HG02678 (cell line): ENCODE measurements around the gene CCDC18.
"Not testable (repeated sequence)": the region's sequence is repeated elsewhere in the genome, so short reads cannot be mapped to it uniquely, and the experiment has no call there.

Experiments used
- ATAC-seq: cut with Tn5 transposase; IDR thresholded peaks from one replicate; pipeline ENCODE4 v1.9.1; 2021; ENCODE audit warnings: mild to moderate bottlenecking, moderate library complexity; ENCODE audit not compliant: unreplicated experiment

Gene CCDC18

DNA sequence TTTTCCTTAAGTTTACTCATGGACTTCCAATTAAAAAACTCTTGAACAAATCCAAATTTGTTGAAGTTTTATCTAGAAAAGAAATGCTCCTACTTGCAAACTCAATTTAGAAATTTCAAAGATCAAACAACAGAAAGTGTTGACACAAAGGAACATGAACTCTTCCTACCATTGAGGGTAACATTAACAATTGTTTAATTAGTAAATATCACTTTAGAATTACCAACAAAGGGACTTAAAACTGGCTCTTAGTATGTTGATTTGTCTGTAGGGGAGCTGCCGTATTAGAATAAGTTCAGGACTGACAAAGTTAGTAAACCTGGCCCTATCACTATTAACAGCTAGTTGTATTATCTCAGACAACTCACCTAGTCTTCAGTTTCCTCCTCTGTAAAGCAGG is 57.9 kb downstream of the CCDC18 start:
- ATAC-seq, result no peak

- no peak for ATAC-seq
Measured at GRCh38 chr1:93239863-93240262, 59.3 kb downstream of the CCDC18 start.

- ATAC-seq, result not testable (repeated sequence)
Measured at GRCh38 chr1:93243233-93243632, 62.7 kb downstream of the CCDC18 start.

- ATAC-seq, result no peak
Measured at GRCh38 chr1:93244298-93245069, 64.0 kb downstream of the CCDC18 start.

- ATAC-seq, result no peak
Measured at GRCh38 chr1:93251966-93252365, 71.4 kb downstream of the CCDC18 start.

DNA sequence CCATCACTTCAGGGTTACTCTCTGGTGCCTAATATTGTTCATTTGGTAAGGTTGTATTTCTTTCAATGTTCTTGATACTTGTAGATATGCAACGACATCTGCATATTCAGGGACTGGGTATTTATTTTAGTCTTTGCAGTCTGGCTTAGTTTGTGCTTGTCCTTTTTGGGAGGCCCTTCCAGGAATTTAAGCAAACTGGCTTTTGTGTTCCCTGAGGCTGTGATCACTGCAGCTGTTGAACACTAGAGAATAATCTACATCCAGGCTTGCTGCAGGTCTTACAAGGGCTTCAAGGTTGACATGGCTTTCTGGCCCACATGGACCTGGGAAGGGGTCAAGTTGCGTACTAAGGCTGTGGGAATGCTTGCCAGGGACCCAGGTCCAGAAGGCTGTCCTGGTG is 72.1 kb downstream of the CCDC18 start:
- no peak for ATAC-seq

DNA sequence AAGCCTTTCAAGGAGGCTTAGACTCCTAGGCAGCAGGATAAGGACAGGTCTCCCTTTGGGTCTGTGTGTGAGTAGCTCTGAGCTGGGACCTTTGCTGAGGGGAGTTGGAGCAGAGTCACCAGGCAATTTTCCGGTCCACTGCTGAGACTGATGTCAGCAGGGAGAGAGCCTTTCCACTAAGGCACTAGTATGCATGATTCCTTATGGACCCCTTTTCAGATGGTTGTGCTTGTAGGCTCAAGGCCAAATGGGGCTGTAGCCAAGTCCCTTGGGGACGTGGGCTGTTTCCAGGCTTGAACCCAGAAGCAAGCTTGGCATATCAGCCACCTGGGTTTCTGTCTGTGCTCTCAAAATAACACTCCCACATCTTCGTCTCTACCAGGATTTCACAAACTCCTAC is 73.0 kb downstream of the CCDC18 start:
- ATAC-seq, result no peak

GRCh38 chr1:93255222-93256079 is 74.9 kb downstream of the CCDC18 start:
- no peak for ATAC-seq

GRCh38 chr1:93256433-93256832 is 75.9 kb downstream of the CCDC18 start:
- no peak for ATAC-seq

- ATAC-seq, result no peak
Measured at GRCh38 chr1:93257889-93258288, 77.4 kb downstream of the CCDC18 start.

DNA sequence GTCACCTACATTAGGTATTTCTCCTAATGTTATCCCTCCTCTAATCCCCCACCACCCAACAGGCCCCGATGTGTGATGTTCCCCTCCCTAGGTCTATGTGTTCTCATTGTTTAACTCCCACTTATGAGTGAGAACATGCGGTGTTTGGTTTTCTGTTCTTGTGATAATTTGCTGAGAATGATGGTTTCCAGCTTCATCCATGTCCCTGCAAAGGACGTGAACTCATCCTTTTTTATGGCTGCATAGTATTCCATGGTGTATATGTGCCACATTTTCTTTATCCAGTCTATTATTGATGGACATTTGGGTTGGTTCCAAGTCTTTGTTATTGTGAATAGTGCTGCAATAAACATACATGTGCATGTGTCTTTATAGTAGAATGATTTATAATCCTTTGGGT is 80.2 kb downstream of the CCDC18 start:
- ATAC-seq, result not testable (repeated sequence)

GRCh38 chr1:93262645-93263044 is 82.1 kb downstream of the CCDC18 start:
- ATAC-seq, result no peak

GRCh38 chr1:93268888-93269287 is 88.4 kb downstream of the CCDC18 start:
- not testable (repeated sequence) for ATAC-seq

- ATAC-seq, result not testable (repeated sequence)
Measured at GRCh38 chr1:93275262-93275633, 94.7 kb downstream of the CCDC18 start.

- ATAC-seq, result no peak
Measured at GRCh38 chr1:93275634-93276295, 95.2 kb downstream of the CCDC18 start.

- not testable (repeated sequence) for ATAC-seq
Measured at GRCh38 chr1:93277530-93277929, 97.0 kb downstream of the CCDC18 start.

DNA sequence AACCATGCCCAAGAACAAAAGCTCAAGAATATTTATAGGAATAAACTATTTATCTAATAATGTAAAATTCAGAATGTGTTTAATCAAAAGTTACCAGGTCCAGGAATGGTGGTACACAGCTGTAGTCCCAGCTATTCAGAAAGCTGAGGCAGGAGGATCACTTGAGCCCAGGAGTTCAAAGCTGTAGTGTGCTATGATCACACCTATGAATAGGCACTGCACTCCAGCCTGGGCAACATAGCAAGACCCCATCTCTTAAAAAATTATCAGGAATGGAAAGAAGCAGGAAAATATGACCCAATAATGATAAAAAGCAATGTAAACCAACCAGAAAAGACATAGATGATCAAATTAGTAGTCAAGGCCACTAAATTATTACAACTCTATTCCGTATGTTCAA is 103.0 kb downstream of the CCDC18 start:
- no peak for ATAC-seq

DNA sequence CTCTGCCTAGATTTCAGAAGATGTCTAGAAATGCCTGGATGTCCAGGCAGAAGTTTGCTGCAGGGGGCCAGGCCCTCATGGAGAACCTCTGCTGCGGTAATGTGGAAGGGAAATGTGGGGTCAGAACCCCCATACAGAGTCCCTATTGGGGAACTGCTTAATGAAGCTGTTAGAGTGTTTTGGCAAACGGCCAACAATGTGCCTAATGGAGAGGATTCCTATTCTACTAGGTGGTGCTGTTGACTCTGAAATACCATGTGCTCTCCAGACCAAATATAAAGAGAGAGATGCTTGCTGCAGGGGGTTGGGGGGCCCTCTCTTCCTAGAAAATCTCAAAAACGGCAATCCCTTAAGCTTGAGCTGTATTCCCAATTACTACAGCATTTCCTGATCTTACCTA is 108.0 kb downstream of the CCDC18 start:
- no peak for ATAC-seq

GRCh38 chr1:93296555-93297154 is 116.1 kb downstream of the CCDC18 start:
- no peak for ATAC-seq

- no peak for ATAC-seq
Measured at GRCh38 chr1:93301131-93301530, 120.6 kb downstream of the CCDC18 start.

GRCh38 chr1:93302078-93302477 is 121.6 kb downstream of the CCDC18 start:
- no peak for ATAC-seq
